GM13977 (cell line): Measurements from ENCODE around the gene C1QTNF1.

Experiments
- DNase-seq: peaks from one replicate; pipeline ENCODE4 v3.0.0; 2012; ENCODE audit warnings: low spot score
- CTCF ChIP-seq: IDR thresholded peaks from 2 replicates; pipeline ENCODE4 v1.5.1; 2012; ENCODE audit warnings: mild to moderate bottlenecking, control low read depth; ENCODE audit not compliant: insufficient read depth; ENCODE audit errors: extremely low read depth, missing control alignments
- in situ Hi-C: fragments of 300-500 bp; cut with MboI; formaldehyde crosslinking; loops from one replicate; pipeline ENCODE4 v1.12.0; 2022; ENCODE audit warnings: low sequenced_read_pairs, low pct_unique_long_range_greater_than_20kb, mixed read lengths, inconsistent platforms; ENCODE audit not compliant: unreplicated experiment

C1QTNF1 gene

GRCh38 chr17:78988152-78988551, 35.8 kb upstream of the C1QTNF1 start:
- no peak for TF ChIP-seq CTCF
- DNase-seq, result no peak
- in situ Hi-C loops, result no loop called here

- DNase-seq, result no peak
- no peak for TF ChIP-seq CTCF
- in situ Hi-C loops, result no loop called here
Observed at GRCh38 chr17:78990349-78991016, 33.5 kb upstream of the C1QTNF1 start.

GRCh38 chr17:78991017-78991738, 32.8 kb upstream of the C1QTNF1 start:
- in situ Hi-C loops, result no loop called here
- no peak for TF ChIP-seq CTCF
- no peak for DNase-seq

- no peak for TF ChIP-seq CTCF
- in situ Hi-C loops, result no loop called here
- no peak for DNase-seq
Observed at GRCh38 chr17:78991906-78992532, 31.9 kb upstream of the C1QTNF1 start.

GRCh38 chr17:78992542-78993212, 31.3 kb upstream of the C1QTNF1 start:
- TF ChIP-seq CTCF, result no peak
- in situ Hi-C loops, result no loop called here
- DNase-seq, result no peak

GRCh38 chr17:78993241-78993956, 30.6 kb upstream of the C1QTNF1 start:
- in situ Hi-C loops, result no loop called here
- peak; percentile 70 for TF ChIP-seq CTCF
- peak; percentile 82 for DNase-seq
